ENCODE data around the gene CTSK. TPM values are rescaled to one million over a fixed set of nuclear protein-coding genes. Genes with fewer than 3 reads are reported as not detected.
"Not testable (repeated sequence)": the region's sequence is repeated elsewhere in the genome, so short reads cannot be mapped to it uniquely, and the experiment has no call there.

The CTSK gene
- polyA plus RNA-seq (ENCODE audit: insufficient read length in 12 of 12), result 100 to 1,000 TPM in 2 of 12 donors, 10 to 100 TPM in 9, not detected in 1; 52.9 to 166 (median 61.1) TPM
- long read RNA-seq, donor 1, transcript CTSK-201 (8 exons, 1,692 nt), result major isoform, 6 of 17 reads
- long read RNA-seq, donor 1, partial matches to known transcripts, result 11 of 17 reads
- long read RNA-seq, donor 1, other reads (novel, unspliced or antisense), result 0 of 17 reads
- long read RNA-seq, donor 2, transcript CTSK-201 (8 exons, 1,692 nt), result major isoform, 19 of 19 reads
- long read RNA-seq, donor 2, partial matches to known transcripts, result 0 of 19 reads
- long read RNA-seq, donor 2, other reads (novel, unspliced or antisense), result 0 of 19 reads
- long read RNA-seq, donor 3, transcript CTSK-201 (8 exons, 1,692 nt), result major isoform, 9 of 32 reads
- long read RNA-seq, donor 3, partial matches to known transcripts, result 23 of 32 reads
- long read RNA-seq, donor 3, other reads (novel, unspliced or antisense), result 0 of 32 reads
- long read RNA-seq, donor 4, transcript CTSK-201 (8 exons, 1,692 nt), result major isoform, 11 of 30 reads
- long read RNA-seq, donor 4, partial matches to known transcripts, result 19 of 30 reads
- long read RNA-seq, donor 4, other reads (novel, unspliced or antisense), result 0 of 30 reads
- long read RNA-seq, donor 5, transcript CTSK-201 (8 exons, 1,692 nt), result major isoform, 22 of 68 reads
- long read RNA-seq, donor 5, partial matches to known transcripts, result 46 of 68 reads
- long read RNA-seq, donor 5, other reads (novel, unspliced or antisense), result 0 of 68 reads
- long read RNA-seq, donor 6, transcript CTSK-201 (8 exons, 1,692 nt), result major isoform, 5 of 35 reads
- long read RNA-seq, donor 6, partial matches to known transcripts, result 30 of 35 reads
- long read RNA-seq, donor 6, other reads (novel, unspliced or antisense), result 0 of 35 reads
- long read RNA-seq, donor 7, transcript CTSK-201 (8 exons, 1,692 nt), result major isoform, 6 of 6 reads
- long read RNA-seq, donor 7, partial matches to known transcripts, result 0 of 6 reads
- long read RNA-seq, donor 7, other reads (novel, unspliced or antisense), result 0 of 6 reads
- long read RNA-seq, donor 8, transcript CTSK-201 (8 exons, 1,692 nt), result major isoform, 21 of 61 reads
- long read RNA-seq, donor 8, partial matches to known transcripts, result 40 of 61 reads
- long read RNA-seq, donor 8, other reads (novel, unspliced or antisense), result 0 of 61 reads
- long read RNA-seq, donor 9, transcript CTSK-201 (8 exons, 1,692 nt), result major isoform, 29 of 74 reads
- long read RNA-seq, donor 9, partial matches to known transcripts, result 45 of 74 reads
- long read RNA-seq, donor 9, other reads (novel, unspliced or antisense), result 0 of 74 reads
- long read RNA-seq, donor 10, transcript CTSK-201 (8 exons, 1,692 nt), result major isoform, 15 of 15 reads
- long read RNA-seq, donor 10, partial matches to known transcripts, result 0 of 15 reads
- long read RNA-seq, donor 10, other reads (novel, unspliced or antisense), result 0 of 15 reads
- long read RNA-seq, donor 11, transcript CTSK-201 (8 exons, 1,692 nt), result major isoform, 14 of 45 reads
- long read RNA-seq, donor 11, partial matches to known transcripts, result 31 of 45 reads
- long read RNA-seq, donor 11, other reads (novel, unspliced or antisense), result 0 of 45 reads

DNA sequence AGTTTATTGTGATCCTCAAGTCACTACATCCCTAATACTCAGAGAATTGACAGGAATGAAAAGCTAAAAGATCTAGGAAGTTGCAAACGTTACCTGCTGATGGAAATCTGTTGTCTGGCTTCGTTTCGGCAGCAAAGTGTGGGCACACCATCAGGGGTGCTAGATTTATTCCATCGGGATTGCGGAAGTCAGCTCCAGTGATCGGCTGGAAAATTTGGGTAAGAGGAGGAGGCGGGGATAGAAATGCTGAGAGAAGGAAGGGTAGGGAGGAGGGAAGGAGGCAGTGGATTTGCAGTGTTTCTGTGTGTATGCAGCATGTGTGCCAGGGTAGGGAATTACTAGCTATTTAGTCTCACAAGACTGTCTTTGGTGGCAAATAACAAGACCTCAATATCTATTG lies at the start of gene CTSK:
TSS of gene CTSK (minus strand) at position 140 of the 400 bp plus-strand sequence. CDS start 1,455 bp downstream, outside the sequence.
- peak; percentile 75 for DNase-seq

DNA sequence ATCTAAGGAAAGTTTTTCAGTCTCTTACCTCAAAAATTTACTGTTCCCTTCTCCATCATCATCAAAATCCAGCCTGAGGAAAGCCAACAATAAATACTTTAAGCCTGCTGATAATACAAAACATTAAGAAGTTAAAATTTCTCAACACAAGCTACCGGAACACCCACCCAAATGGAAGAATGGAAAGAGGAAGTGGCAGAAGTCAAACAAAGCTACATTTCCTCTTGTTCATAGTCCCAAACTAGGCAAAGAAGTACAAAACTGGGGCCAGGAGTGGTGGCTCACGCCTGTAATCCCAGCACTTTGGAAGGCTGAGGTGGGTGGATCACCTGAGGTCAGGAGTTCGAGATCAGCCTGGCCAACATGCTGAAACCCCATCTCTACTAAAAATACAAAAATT lies 44.7 kb upstream of the CTSK start:
- DNase-seq, result not testable (repeated sequence)

DNA sequence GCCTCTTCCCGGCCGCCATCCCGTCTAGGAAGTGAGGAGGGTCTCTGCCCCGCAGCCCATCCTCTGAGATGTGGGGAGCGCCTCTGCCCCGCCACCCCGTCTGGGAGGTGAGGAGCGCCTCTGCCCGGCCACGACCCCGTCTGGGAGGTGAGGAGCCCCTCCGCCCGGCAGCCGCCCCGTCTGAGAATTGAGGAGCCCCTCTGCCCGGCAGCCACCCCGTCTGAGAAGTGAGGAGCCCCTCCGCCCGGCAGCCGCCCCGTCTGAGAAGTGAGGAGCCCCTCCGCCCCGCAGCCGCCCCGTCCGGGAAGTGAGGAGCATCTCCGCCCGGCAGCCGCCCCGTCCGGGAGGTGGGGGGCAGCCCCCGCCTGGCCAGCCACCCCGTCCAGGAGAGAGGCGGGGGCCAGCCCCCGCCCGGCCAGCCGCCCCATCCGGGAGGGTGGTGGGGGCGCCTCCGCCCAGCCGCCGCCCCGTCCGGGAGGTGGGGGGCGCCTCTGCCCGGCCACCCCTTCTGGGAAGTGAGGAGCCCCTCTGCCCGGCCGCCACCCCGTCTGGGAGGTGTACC lies 42.8 kb upstream of the CTSK start:
- DNase-seq, result not testable (repeated sequence)

DNA sequence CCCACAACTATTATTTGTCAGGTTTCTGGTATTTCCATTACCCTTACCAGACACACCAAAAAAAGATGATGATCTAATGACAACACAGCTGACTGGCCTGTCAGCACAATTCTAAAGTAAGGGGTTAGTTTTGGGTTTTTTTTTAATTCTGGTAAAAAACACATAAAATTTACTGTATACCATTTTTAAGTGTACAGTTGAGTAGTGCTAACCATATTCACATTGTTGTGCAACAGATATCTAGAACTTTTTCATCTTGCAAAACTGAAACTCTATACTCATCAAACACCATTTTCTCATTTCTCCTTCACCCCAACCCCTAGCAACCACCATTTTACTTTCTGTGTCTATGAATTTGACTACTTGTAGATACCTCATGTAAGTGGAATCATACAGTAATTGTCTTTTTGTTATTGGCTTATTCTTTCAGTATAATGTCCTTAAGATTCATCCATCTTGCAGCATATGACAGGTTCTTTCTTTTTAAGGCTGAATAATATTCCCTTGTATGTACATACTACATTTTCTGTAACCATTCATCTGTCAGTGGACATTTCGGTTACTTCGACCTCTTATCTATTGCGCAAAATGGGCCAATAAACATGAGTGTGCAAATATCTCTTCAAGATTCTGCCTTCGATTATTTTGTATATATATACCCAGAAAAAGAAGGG lies 38.5 kb upstream of the CTSK start:
- no peak for DNase-seq

DNA sequence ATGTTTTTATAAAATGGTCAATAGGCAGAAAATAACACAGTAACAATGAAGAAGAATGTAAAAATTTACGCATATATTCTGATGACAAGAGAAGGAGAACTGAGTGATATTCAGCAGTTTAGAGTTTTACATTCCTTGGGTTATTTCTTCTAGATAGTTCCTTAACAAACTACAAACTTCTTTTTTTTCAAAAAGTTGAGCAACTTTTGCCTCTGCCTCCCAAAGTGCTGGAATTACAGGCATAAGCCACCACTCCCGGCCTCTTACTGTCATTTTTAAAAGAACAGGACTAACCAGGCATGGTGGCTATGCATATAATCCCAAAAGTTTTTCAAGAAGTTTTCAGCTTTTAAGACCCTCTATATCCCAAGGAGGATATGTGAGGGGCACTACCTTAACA lies 35.4 kb upstream of the CTSK start:
- DNase-seq, result no peak

DNA sequence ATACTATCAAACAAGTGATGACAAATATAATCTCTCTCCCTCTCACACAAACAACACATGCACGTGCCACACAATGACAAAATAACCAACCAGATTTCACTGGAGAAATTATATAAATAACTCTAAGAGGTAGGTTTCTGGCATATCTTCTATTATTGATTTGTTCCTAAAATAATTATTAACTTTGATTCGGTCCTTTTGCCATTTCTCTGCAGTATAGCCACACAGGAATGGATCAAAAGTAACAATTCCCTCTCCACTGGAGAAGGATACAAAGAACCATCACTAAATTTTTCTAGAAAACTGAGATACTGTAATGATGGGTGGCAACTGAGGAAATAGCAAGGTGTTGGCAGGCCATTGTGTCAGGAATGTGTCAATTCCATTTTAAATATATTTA lies 34.9 kb upstream of the CTSK start:
- no peak for DNase-seq

DNA sequence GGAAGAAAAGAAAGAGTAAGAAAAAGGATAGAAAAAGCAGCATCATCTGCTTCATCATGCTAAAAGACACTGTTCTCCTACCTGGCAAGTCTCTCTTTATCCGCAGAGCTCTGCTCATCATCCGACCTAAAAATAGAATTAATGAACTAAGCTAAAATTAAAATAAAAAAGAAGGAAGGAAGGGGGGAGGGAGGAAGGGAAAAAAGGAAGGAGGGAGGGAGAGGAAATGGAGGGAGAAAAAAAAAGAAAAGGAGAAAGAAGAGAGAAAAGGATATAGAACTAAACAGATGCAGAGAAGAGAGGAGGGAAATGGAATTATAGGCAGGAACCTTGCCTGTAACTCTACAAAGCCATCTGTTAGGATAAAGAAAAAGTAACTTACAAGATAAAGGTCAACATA lies 34.3 kb upstream of the CTSK start:
- DNase-seq, result no peak

DNA sequence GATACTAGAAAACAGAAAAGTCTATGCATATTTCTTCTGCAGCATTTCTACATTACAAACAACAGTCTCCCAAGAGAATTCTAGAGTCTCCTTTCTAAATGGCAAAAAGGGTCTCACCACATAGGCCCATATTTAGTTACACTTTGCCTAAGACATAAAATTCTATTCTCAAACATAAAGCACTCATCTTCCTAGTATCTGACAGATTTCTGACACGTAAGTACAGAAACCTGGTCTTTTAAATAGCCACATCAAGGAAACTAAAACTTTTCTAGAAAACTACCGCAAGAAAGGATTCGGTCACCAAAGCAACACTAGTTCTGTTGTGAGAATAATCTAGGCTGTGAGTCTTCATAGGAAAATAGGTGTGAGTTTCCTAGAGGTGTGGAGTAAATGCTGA lies 33.6 kb upstream of the CTSK start:
- no peak for DNase-seq

DNA sequence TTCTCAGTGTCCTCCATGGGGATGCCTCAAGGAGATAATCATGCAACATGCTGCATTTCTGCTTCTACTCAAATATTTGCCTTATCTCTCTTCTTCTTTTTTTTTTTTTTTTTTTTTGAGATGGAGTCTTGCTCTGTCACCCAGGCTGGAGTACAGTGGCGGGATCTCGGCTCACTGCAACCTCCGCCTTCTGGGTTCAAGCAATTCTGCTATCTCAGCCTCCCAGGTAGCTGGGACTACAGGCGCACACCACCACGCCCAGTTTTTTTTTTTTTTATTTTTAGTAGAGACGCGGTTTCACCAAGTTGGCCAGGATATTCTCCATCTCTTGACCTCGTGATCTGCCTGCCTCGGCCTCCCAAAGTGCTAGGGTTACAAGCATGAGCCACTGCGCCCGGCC lies 32.8 kb upstream of the CTSK start:
- not testable (repeated sequence) for DNase-seq

DNA sequence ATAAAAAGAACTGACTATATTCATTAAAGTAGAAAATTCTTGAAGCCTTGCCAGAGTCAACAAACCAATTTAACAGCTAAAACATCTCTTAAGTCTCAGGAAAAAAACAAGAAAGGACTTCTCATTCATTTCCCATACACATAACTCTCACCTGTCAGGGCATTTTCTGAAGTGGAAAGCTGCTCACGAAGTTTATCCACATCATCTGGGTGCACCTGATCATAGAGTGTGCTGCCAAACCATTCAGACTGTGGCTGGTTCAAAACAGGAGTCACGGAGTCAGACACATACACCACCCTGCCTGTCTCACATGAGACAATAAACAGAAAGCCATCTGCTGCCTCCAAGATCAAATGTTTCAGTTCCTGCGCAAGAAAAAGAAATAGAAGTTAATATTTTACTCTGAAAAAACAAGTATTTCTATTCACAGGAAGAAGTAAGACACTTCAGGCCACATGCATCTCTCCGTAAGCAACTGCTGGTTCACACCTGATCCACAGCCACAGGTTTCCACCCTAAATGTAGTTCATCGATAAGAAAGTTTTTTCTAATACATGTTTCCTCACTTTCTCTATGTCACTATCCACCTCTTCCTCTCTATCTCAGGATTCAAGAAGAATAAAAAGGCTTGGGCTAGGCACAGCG lies 28.2 kb upstream of the CTSK start:
- no peak for DNase-seq

DNA sequence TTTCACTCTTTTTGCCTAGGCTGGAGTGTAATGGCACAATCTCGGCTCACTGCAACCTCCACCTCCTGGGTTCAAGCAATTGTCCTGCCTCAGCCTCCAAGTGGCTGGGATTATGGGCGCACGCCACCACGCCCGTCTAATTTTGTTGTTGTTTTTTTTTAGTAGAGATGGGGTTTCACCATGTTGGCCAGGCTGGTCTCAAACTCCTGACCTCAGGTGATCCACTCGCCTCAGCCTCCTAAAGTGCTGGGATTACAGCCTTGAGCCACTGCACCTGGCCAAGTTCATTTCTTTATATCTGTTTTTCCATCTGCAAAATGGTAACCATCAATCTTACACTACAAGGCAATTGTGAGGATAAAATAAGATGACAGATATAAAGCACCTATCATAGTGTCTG lies 25.9 kb upstream of the CTSK start:
- DNase-seq, result not testable (repeated sequence)

DNA sequence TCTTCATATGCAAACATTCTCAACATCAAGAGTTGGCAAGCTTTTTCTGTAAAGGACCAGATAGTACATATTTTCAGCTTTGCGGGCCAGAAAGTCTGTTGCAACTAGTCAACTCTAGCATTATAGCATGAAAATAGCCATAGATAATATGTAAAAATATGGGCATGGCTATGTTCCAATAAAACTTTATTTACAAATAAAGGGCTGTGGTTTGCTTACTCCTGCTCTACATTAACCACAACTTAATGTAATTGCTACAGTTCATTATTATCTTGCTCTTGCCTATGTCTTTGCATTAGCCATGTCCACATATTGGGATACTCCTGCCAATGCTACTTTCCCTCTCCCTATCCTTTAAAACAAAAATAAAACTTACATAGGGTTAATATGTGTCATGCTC lies 24.5 kb upstream of the CTSK start:
- no peak for DNase-seq

DNA sequence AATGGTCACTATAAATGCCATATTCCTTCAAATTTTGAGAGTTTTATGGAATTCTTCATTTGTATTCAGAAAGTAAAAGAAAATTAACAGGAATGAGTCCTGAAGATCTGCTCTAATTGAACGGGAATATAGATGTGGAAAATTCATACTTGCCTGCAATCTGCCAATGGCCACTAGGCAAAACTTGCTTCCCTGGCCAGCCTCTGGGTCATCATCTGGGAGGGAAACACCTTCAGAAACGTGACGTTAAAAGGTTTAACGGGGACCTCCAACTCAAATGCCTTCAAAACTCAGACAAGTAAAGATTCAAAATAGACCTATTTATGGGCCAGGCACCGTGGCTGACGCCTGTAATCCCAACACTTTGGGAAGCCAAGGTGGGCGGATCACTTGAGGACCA lies 21.7 kb upstream of the CTSK start:
- no peak for DNase-seq

DNA sequence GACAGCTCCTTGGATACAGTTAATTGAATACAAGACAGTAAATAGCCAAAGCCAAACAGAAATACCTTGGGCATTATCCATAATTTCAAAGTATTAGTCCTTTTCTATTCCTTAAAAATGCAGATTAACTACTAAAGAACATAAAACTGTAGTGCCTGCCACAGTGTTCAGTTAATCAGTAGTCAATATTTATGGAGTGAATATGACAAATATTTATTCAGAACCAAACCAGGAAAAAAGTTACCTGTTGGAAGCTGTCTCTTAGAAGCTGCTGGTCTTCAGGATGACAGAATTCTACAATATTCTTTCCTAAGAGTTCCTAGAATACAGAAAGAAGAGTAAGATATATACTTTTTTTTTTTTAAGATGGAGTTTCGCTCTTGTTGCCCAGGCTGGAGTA lies 18.2 kb upstream of the CTSK start:
- DNase-seq, result no peak

DNA sequence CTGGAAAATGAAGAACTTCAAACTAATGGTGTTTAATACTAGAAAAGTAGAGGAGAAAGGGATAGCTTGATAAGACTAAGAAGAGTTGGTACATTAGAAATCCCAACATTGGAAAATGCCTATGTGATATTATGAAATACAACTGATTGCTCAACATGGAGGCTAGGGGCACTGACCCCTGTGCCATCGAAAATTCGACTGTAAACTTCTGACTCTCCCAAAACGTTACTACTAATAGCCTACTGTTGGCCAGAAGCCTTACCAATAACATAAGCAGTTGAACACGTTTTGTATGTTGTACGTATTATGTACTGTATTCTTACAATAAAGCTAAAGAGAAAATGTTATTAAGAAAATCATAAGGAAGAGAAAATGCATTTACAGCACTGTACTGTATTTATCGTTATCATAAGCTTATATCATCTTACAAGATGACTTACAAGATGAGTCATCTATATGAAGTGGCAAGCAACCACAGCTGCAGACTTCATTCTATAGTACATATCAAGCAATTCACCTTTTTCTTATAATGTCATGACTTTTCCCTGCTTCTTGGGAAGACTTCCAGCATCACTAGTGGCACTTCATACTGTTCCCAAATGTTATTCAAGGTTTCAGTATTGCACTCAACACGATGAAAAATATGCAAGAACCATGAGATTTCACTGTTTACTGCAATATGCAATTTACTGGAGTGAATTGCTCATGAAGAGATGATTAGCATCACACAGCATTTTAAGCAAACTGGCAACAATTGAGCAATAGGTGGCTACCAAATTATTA lies 12.9 kb upstream of the CTSK start:
- no peak for DNase-seq

DNA sequence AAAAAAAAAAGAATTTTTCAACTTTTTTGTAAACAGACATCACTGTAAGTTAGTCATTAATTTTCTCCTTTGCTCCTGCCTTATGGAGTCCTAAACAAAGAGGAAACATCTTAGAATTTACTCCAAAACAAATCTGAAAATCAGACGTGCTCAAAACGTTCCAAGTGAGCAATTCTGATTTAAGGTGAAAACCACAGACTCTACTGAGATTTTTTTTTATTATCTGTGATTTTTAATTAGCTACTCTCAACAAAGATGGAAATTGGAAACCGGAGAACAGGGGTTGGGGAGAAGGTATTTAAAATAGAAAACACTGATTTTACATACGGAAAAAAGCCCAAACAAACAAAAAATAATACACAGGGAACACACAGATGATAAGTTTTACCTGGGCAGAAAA lies 7.8 kb upstream of the CTSK start:
- no peak for DNase-seq

DNA sequence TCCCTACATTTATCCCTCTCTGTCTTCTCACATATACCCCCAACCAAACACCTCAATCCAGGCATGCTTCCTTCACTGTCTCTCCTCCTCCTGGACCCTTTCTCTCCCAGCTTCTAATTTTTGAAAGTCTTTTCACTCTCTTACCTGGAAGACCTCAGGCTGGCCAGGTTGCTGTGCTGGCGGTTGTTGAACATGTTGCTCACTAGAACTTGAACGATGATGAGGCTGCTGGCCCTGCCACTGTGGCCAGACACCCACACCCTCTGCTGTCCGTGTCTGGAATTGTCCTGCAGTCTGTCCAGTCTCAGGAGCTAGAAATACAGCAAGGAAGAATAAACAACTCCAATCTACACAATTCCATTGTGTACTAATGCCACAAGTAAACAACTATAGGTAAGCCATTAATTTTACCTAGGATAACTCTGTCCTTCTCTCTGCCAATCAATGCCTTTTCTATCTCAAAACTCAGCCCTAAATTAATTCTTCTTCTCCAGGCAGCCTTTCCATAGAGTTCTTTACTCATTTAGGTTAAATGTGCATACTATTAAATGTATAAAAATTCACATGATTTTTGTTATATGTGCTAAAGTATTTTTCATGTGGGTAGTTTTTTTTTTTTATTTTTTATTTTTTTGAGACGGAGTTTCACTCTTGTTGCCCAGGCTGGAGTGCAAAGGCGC lies 5.1 kb upstream of the CTSK start:
- peak; percentile 46 for DNase-seq

DNA sequence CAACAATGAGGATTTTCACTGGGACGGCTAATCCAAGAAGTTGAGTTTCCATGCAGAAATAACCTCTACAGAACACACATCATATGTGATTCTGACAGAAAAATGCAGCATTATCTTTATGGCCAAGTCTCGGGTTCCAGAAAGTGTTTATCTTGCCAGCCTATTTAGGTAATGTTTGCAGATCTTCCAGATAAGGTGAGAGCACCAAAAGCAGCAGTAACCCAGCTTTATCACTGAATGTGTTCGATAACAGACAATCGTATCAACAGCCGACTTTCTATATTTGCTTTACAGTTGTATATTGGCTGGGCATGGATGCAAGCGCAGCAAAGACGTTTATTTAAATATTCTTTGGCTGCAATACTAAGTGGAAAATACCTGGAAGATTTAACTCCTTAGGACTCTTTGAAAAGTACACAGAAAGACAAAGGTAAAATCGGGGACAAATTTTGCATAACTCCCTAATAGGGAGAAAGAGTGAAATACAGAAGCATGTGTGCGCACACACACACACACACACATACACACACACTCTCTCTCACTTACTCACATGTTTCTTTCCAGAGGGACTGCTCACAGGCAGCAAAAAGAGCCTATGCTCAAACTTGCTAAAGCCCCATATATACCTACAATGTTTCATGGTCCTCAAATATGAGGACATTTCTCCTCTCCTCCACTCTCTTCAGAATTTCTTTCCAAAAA lies 3.0 kb upstream of the CTSK start:
- DNase-seq, result no peak
